Tibial nerve (tissue), 4 donors: ENCODE results near the gene ZNF423. TPM values are rescaled to one million over a fixed set of nuclear protein-coding genes. Genes with fewer than 3 reads are reported as not detected.

ENCODE experiments used
- DNase-seq, 2 donors: peaks; one replicate each; pipeline ENCODE4 v3.0.0-alpha.2; 2019; ENCODE audit warnings: low spot score in 2 of 2
- H3K27ac ChIP-seq, 4 donors: fragments of 200-600 bp; sonication (generic) in 3 of 4; one replicate each; pipeline ENCODE4 v1.5.1; 2017 to 2019; ENCODE audit warnings: mild to moderate bottlenecking in 1 of 4
- H3K27me3 ChIP-seq, 2 donors: fragments of 200-600 bp; sonication (generic) in 1 of 2; one replicate each; pipeline versions ENCODE4 v1.5.1 to v1.6.0; 2017 to 2019
- H3K36me3 ChIP-seq, 3 donors: fragments of 200-600 bp; sonication (generic); one replicate each; pipeline ENCODE4 v1.5.1; 2018 to 2019
- H3K4me1 ChIP-seq, 4 donors: fragments of 200-600 bp; sonication (generic) in 3 of 4; one replicate each; pipeline ENCODE4 v1.5.1; 2017 to 2019
- H3K4me3 ChIP-seq, 4 donors: fragments of 200-600 bp; sonication (generic) in 3 of 4; one replicate each; pipeline ENCODE4 v1.5.1; 2017 to 2019; ENCODE audit warnings: mild to moderate bottlenecking in 1 of 4, moderate library complexity in 1 of 4
- H3K9me3 ChIP-seq, 4 donors: fragments of 200-600 bp; sonication (generic) in 3 of 4; one replicate each; pipeline ENCODE4 v1.5.1; 2017 to 2019
- EP300 ChIP-seq, 2 donors: sonication (generic); formaldehyde crosslinking; IDR thresholded peaks; one replicate each; pipeline ENCODE4 v1.6.1; 2017; ENCODE audit warnings: antibody characterized with exemption in 2 of 2, mild to moderate bottlenecking in 1 of 2
- POLR2A ChIP-seq, 2 donors: fragments of 450-650 bp; IDR thresholded peaks; one replicate each; pipeline ENCODE4 v1.6.1; 2017; ENCODE audit warnings: antibody characterized with exemption in 2 of 2, mild to moderate bottlenecking in 2 of 2, moderate library complexity in 2 of 2
- WGBS, 2 donors: methylation state at CpG; one replicate each; pipeline ENCODE4 v1.1.5; 2018; 5-methylcytosine and 5-hydroxymethylcytosine counted together
- total RNA-seq, 4 donors: library from RNA; depleted of rRNA; stranded (reverse); fragments of >200 nt; gene quantifications; one replicate each; pipeline ENCODE4 v1.1.0, GENCODE V29; 2016
- TF ChIP-seq, protein P1 (sequence below), 5 experiments: fragments of 200-600 bp in 3 of 5; fragments of 450-650 bp in 2 of 5; sonication (generic) in 3 of 5; IDR thresholded peaks; one replicate each; pipeline ENCODE4 v1.5.1; 2016 to 2019; ENCODE audit warnings: antibody characterized with exemption in 5 of 5, mild to moderate bottlenecking in 3 of 5, moderate library complexity in 2 of 5

Gene ZNF423
- total RNA-seq, 4 donors from 2014 or later = 15.9 to 20.5 (median 18.5) TPM

- TF ChIP-seq, protein P1, sequence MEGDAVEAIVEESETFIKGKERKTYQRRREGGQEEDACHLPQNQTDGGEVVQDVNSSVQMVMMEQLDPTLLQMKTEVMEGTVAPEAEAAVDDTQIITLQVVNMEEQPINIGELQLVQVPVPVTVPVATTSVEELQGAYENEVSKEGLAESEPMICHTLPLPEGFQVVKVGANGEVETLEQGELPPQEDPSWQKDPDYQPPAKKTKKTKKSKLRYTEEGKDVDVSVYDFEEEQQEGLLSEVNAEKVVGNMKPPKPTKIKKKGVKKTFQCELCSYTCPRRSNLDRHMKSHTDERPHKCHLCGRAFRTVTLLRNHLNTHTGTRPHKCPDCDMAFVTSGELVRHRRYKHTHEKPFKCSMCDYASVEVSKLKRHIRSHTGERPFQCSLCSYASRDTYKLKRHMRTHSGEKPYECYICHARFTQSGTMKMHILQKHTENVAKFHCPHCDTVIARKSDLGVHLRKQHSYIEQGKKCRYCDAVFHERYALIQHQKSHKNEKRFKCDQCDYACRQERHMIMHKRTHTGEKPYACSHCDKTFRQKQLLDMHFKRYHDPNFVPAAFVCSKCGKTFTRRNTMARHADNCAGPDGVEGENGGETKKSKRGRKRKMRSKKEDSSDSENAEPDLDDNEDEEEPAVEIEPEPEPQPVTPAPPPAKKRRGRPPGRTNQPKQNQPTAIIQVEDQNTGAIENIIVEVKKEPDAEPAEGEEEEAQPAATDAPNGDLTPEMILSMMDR (IDR thresholded peaks at IDR 0.05) = no peak
- TF ChIP-seq POLR2A (IDR thresholded peaks at IDR 0.05) (no peak), EP300 (IDR thresholded peaks at IDR 0.05) (no peak)
- Histone ChIP-seq H3K9me3 (peaks cover 0 to 32% (median 2%) of the 10 kb centered on the region in 4 donors), H3K27ac (no peak overlapping the region), H3K27me3 (no peaks in the 10 kb centered on the region), H3K36me3 (no peaks in the 10 kb centered on the region), H3K4me3 (no peak overlapping the region), H3K4me1 (peaks cover 0 to 22% (median 2%) of the 10 kb centered on the region in 4 donors)
- no peak for DNase-seq
- WGBS, 2 donors = 79 to 86% methylated on average over 4 of the region's 4 CpGs
These were observed 204.7 kb downstream of the ZNF423 start for GRCh38 chr16:49651226-49651625.

DNA sequence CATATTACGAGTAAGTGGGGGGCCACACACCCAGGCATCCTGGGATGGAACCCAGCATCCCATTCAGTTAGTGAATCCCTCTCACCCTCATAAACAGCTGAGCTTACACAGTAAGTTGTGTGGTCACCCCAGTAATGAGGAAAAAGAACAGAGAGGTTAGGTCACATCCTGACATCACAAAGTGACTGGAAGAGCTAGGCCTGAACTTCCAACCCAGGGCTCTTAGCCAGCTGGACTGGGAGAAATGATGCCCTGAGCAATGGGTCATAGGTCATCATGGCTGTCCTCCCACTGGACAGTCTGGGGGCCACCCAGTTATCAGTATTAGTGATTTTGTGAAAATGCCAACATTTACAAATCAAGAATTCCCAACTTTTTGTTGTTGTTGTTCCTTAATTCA, 205.3 kb downstream of the ZNF423 start:
- H3K27ac ChIP-seq = no peak overlapping the region

DNA sequence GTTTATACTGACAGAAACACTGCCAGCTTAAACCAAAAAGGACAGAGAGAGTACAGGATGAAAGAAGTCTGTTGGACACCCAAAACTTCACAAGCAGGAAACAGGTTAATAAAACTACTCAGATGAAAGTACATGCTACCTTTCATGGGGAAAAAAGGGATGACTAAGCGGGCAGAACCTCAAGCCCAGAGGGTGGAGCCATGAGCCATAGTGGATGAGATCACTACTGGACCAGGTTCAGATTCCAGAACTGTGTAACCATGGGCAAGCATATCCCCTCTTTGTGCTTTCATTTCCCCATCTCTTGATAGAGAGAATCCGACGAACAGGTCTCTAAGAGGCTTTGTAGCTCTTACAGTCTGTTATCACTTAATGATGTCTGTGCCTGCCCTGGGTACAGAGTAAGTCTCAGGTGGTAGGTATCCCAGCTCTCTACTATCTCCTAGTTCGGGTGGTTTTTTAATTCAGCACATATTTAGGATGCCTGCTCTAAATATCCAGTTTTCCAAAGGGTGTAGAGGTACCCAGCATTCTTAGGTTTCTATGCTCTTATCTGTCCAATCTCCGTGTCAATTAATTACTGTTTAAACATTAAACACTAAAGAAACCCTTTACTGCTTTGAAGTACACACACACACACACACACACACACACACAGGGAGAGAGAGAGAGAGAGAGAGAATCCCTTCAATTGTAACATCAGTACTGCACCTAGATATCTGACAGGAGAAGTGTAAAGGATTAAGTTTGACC, 206.7 kb downstream of the ZNF423 start:
- no peak for DNase-seq
- H3K27me3 ChIP-seq = no peaks in the 10 kb centered on the region
- peaks cover 0 to 45% (median 2%) of the 10 kb centered on the region in 4 donors for H3K9me3 ChIP-seq
- H3K4me3 ChIP-seq = no peak overlapping the region
- H3K4me1 ChIP-seq = peaks cover 0 to 22% (median 2%) of the 10 kb centered on the region in 4 donors
- H3K27ac ChIP-seq = no peak overlapping the region
- TF ChIP-seq, protein P1 (IDR thresholded peaks at IDR 0.05) = no peak
- TF ChIP-seq POLR2A (IDR thresholded peaks at IDR 0.05) (no peak), EP300 (IDR thresholded peaks at IDR 0.05) (no peak)
- 69 to 79% methylated on average over 5 of the region's 5 CpGs for WGBS, 2 donors
- no peaks in the 10 kb centered on the region for H3K36me3 ChIP-seq

More for the DNA sequence above, 205.3 kb downstream of the ZNF423 start:
- TF ChIP-seq POLR2A (IDR thresholded peaks at IDR 0.05) (no peak), EP300 (IDR thresholded peaks at IDR 0.05) (no peak)
- TF ChIP-seq, protein P1 (IDR thresholded peaks at IDR 0.05) = no peak
- H3K27me3 ChIP-seq = no peaks in the 10 kb centered on the region
- H3K9me3 ChIP-seq = peaks cover 0 to 38% (median 2%) of the 10 kb centered on the region in 4 donors
- peaks cover 0 to 22% (median 2%) of the 10 kb centered on the region in 4 donors for H3K4me1 ChIP-seq
- WGBS, 2 donors = 79 to 89% methylated on average over 1 of the region's 1 CpG
- H3K4me3 ChIP-seq = no peak overlapping the region
- DNase-seq = no peak
- no peaks in the 10 kb centered on the region for H3K36me3 ChIP-seq

GRCh38 chr16:49647673-49648072, 208.2 kb downstream of the ZNF423 start:
- no peak overlapping the region for H3K4me3 ChIP-seq
- no peaks in the 10 kb centered on the region for H3K27me3 ChIP-seq
- no peaks in the 10 kb centered on the region for H3K36me3 ChIP-seq
- H3K9me3 ChIP-seq = peaks cover 0 to 45% (median 2%) of the 10 kb centered on the region in 4 donors
- no peak for DNase-seq
- WGBS, 2 donors = 73 to 95% methylated on average over 2 of the region's 2 CpGs
- no peak overlapping the region for H3K27ac ChIP-seq
- TF ChIP-seq, protein P1 (IDR thresholded peaks at IDR 0.05) = no peak
- TF ChIP-seq POLR2A (IDR thresholded peaks at IDR 0.05) (no peak), EP300 (IDR thresholded peaks at IDR 0.05) (no peak)
- peaks cover 0 to 19% (median 2%) of the 10 kb centered on the region in 4 donors for H3K4me1 ChIP-seq

GRCh38 chr16:49645263-49645662, 210.6 kb downstream of the ZNF423 start:
- no peak for DNase-seq
- Histone ChIP-seq H3K27me3 (no peaks in the 10 kb centered on the region), H3K4me1 (peaks cover 0 to 17% (median 0%) of the 10 kb centered on the region in 4 donors), H3K9me3 (peaks cover 0 to 45% (median 2%) of the 10 kb centered on the region in 4 donors), H3K36me3 (no peaks in the 10 kb centered on the region), H3K4me3 (no peak overlapping the region), H3K27ac (no peak overlapping the region)
- WGBS, 2 donors = 100% methylated on average over 1 of the region's 1 CpG
- TF ChIP-seq EP300 (IDR thresholded peaks at IDR 0.05) = no peak
- no peak for TF ChIP-seq POLR2A (IDR thresholded peaks at IDR 0.05)
- TF ChIP-seq, protein P1 (IDR thresholded peaks at IDR 0.05) = no peak
